KOPT-K1 (cell line): ENCODE results near the gene NBEA.
"Not testable (repeated sequence)": the region's sequence is repeated elsewhere in the genome, so short reads cannot be mapped to it uniquely, and the experiment has no call there.

Experiments
- H3K27ac ChIP-seq: fragments of 200-600 bp; sonication (generic); 2 replicates; pipeline ENCODE4 v1.5.1; 2016; ENCODE audit warnings: antibody characterized with exemption, mild to moderate bottlenecking, low read depth, low read length; ENCODE audit not compliant: poor library complexity, severe bottlenecking
- H3K36me3 ChIP-seq: fragments of 200-600 bp; sonication (generic); 2 replicates; pipeline ENCODE4 v1.5.1; 2017; ENCODE audit warnings: antibody characterized with exemption, mild to moderate bottlenecking, low read length, moderate library complexity; ENCODE audit not compliant: insufficient read depth
- H3K9me3 ChIP-seq: fragments of 200-600 bp; sonication (generic); 2 replicates; pipeline ENCODE4 v1.5.1; 2017; ENCODE audit warnings: antibody characterized with exemption, low read length, mild to moderate bottlenecking; ENCODE audit not compliant: insufficient read depth, poor library complexity, severe bottlenecking

Gene NBEA

DNA sequence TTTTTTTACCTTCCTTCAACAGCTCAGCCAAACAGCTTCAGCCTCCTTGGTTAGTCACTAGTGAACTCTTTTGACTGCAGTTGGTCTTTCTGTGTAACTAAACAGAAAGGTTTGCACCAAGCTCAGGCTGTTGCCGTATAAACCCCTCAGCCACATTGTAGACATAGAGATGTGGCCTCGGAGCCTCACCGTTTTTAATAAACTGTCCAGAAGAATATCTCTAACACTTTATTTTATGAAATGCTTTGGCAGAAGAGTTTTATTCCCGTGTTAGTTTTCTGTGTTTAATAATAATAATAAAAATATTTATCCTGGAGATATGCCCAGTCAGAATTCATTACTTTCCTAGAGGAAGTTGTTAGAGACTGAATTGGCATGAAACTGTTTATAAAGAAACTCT lies 706.1 kb downstream of the NBEA start:
- H3K9me3 ChIP-seq, result no peaks in the 10 kb centered on the region
- H3K36me3 ChIP-seq, result no peaks in the 10 kb centered on the region
- H3K27ac ChIP-seq, result no peak overlapping the region

DNA sequence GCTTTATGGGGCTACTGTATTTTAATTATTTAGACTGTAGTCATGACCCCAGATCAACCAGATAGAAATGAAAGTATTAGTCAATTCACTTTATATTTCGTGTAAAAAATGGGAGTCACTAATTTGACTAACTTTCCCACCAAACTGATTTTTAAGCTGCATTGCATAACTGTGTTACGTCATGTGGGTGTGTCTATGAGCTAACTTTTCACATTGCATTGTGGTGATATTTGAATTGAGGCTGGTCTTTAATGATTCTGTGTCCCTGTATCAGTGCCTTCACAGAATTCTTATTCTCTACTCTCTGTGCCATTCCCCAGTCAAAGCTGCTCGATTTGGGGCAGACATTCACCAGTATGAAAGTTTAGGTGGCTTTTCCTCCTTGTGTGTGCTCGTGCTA lies 707.1 kb downstream of the NBEA start:
- Histone ChIP-seq H3K9me3 (no peaks in the 10 kb centered on the region), H3K36me3 (no peaks in the 10 kb centered on the region)

DNA sequence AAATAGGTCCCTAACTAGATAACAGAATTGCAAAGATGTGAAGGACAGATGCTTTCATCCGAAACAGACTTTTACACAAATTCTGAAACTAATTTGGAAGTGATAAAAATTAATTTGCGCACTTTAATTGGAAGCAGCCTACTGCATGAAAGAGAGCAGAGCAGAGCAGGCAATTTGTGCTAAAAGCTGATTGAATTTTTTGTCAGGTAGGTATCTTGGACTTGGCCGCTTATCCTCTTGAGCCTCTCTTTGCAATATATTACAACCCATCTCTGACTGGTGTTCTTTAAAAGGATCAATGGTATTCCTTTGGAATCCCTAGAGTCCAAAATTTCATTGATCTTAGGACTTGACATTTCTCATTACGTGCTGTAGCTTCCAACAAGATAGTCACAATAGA lies 717.7 kb downstream of the NBEA start:
- no peaks in the 10 kb centered on the region for H3K9me3 ChIP-seq
- no peak overlapping the region for H3K27ac ChIP-seq
- no peaks in the 10 kb centered on the region for H3K36me3 ChIP-seq

More for the DNA sequence above, 707.1 kb downstream of the NBEA start:
- no peak overlapping the region for H3K27ac ChIP-seq

- H3K27ac ChIP-seq, result no peak overlapping the region
- H3K9me3 ChIP-seq, result no peaks in the 10 kb centered on the region
- H3K36me3 ChIP-seq, result no peaks in the 10 kb centered on the region
Measured at GRCh38 chr13:35664747-35665146, 722.7 kb downstream of the NBEA start.

DNA sequence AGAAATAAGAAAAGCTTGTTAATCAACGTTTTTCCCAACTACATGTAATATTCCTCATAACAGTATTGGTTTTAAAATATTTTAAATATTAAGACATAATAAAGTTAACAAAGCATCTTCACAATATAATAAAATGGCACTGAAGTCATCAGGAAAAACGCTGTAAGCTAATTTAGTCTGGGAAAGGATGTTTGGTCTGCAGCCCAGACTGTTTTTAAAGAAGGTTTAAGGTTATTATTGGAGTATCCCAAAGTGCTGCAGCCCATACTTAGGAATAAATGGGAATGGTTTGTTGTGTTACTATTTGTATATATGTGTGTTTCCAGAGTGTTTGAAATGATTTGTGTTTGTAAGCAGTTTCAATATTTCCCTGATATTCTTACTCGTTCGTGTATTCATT lies 727.3 kb downstream of the NBEA start:
- Histone ChIP-seq H3K27ac (no peak overlapping the region), H3K36me3 (no peaks in the 10 kb centered on the region), H3K9me3 (no peaks in the 10 kb centered on the region)

DNA sequence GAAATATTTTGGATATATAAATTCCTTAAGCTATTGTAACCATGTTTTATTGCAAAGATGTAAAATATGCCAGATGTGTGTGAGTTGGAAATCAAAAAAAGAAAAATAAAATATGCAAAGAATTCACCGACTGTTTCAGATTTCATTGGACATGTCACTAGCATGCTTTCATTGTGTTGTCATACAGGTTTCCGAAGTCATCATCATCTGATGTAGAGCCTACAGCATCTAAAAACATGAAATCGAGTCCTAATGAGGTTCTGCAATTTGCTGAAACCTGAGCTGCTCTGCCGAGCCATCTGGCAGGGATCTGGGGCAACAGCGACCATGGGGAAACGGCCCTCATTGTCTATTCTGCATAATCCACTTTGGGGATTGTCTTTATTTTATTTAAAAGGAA lies 730.5 kb downstream of the NBEA start:
- no peaks in the 10 kb centered on the region for H3K9me3 ChIP-seq
- no peaks in the 10 kb centered on the region for H3K36me3 ChIP-seq
- H3K27ac ChIP-seq, result no peak overlapping the region

DNA sequence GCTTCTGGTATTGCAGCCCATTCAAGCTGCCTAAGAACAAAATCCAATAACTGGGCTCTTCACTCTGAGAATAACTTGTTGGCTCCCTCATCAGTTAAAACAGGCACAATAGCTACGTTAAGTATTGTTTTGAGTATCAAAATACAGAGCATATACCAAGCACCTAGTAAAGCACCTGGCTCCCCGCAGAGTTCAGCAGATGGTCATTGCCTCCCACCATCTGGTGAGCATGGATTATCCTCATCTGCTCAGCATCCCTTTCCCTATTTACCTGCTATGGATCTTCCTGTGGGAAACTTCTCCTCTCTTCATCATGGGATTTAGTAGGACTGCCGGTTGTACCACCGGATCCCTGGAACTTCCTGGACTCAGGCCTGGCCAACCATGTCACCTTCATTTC lies 733.6 kb downstream of the NBEA start:
- no peaks in the 10 kb centered on the region for H3K9me3 ChIP-seq
- H3K36me3 ChIP-seq, result no peaks in the 10 kb centered on the region
- H3K27ac ChIP-seq, result no peak overlapping the region

DNA sequence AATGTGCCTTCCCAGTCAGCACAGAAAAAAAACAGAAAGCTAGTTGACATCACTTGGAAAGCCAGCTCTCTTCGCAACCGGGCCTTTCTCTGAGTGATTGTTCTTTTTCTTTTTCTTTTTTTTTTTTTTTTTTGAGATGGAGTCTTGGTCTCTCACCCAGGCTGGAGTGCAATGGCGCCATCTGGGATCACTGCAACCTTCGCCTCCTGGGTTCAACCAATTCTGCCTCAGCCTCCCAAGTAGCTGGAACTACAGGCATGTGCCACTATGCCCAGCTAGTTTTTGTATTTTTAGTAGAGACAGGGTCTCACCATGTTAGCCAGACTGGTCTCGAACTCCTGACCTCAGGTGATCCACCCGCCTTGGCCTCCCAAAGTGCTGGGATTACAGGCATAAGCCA lies 735.8 kb downstream of the NBEA start:
- not testable (repeated sequence) for H3K27ac ChIP-seq, H3K9me3 ChIP-seq, H3K36me3 ChIP-seq

- Histone ChIP-seq H3K27ac (no peak overlapping the region), H3K36me3 (no peaks in the 10 kb centered on the region), H3K9me3 (no peaks in the 10 kb centered on the region)
Measured at GRCh38 chr13:35681685-35682084, 739.6 kb downstream of the NBEA start.

DNA sequence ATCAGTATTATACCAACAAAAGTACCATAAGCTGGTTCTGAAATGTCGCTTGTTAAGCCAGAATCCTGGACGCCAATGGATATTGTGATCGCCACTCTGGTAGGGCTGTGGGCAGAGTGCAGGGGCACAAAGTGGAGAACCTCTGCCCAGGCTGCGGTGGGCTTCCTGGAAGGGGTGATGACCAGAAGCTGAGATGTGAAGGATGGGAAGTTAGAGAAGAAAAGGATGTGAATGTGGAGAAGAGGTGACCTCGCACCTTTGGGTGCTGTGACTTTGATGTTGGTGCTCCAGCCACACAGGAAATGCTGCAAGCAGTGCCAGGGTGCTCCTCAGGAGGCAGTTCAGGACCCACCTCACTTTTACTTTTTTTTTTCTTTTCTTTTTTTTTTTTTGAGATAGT lies 742.4 kb downstream of the NBEA start:
- no peaks in the 10 kb centered on the region for H3K9me3 ChIP-seq
- H3K27ac ChIP-seq, result no peak overlapping the region
- no peaks in the 10 kb centered on the region for H3K36me3 ChIP-seq

DNA sequence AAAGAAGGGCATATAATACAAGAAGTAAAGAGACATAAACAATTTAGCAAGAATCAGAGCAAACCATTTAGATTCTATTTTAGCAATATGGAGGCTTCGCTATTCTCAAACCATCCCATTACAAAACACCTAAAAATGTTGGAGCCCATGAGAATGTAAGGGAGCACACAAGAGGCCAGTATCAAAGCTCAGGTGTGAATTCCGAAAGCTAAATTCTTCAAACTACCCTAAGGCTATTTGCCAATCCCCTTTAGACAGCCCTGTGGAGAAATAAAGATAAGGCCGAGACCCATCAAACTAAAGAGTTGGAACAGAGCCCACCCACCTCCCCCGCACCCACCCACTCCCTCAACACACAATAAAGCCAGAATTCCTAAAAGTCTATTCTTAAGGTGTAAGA lies 745.3 kb downstream of the NBEA start:
- no peak overlapping the region for H3K27ac ChIP-seq
- no peaks in the 10 kb centered on the region for H3K9me3 ChIP-seq
- no peaks in the 10 kb centered on the region for H3K36me3 ChIP-seq

- Histone ChIP-seq H3K9me3 (no peaks in the 10 kb centered on the region), H3K27ac (no peak overlapping the region), H3K36me3 (no peaks in the 10 kb centered on the region)
Measured at GRCh38 chr13:35690581-35691207, 748.6 kb downstream of the NBEA start.

- no peaks in the 10 kb centered on the region for H3K9me3 ChIP-seq
- H3K36me3 ChIP-seq, result no peaks in the 10 kb centered on the region
- H3K27ac ChIP-seq, result no peak overlapping the region
Measured at GRCh38 chr13:35693134-35693784, 751.2 kb downstream of the NBEA start.

DNA sequence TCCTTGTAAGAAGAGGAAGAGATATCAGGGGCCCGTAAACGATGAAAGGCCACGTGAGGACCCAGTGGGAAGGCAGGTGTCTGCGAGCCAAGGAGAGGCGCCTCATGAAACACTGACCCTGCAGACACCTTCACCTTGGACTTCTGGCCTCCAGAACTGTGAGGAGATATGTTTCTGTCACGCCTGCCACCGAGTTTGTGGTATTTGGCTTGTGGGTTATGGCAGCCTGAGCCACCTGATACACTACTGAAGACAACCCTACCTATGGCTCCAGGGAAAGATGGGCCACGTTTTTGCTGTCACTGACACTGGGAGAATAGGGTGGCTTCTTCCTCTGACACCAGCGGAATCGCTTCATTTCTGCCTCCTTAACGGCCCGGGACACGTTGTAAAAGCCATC lies 752.0 kb downstream of the NBEA start:
- Histone ChIP-seq H3K27ac (no peak overlapping the region), H3K36me3 (no peaks in the 10 kb centered on the region), H3K9me3 (no peaks in the 10 kb centered on the region)

DNA sequence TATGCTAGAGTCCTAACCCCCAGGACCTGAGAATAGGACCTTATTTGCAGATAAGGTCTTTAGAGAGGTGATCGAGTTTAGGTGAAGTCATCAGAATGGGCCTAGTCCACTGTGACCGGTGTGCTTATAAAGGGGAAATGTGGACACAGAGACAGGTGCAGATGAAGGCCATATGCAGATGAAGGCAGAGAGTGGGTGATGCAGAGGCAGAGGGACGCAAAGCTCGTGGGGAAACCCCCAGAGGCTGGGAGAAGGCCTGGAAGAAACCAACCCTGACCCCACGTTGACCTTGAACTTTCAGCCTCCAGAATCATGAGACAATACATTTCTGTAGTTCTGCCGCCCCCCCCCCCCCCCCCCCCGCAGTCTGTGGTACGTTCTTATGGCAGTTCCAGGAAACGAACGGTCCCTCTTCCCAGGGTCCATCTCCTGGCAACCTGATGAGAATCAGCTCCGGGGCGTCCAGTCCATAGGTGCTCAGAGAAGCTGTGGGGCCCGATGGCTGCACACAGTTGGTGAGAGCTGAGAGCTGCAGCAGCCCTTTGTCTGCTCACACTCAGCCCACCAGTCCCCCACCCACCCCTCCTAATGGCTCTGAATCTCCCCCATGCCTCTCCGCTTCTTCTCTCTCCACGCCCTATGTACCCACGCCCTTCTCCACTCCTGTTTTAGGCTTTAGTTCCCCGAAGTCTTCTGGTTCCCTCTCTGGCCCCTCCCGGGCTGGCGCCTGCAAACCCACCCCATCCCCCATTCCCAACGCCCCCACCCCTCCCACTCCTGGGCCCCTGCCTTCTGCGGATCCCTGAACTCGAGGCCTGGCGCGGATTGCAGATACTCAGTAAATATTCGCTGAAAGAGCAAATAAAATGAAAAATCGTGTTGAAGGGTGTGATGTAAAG lies 752.7 kb downstream of the NBEA start:
- H3K27ac ChIP-seq, result no peak overlapping the region
- H3K36me3 ChIP-seq, result no peaks in the 10 kb centered on the region
- no peaks in the 10 kb centered on the region for H3K9me3 ChIP-seq
